Bone marrow (tissue), 2 donors: ENCODE measurements around the gene CACUL1.
A peak's percentile ranks its signal among the peaks of the same experiment; 100 is the strongest.

Experiments used
- DNase-seq, 2 donors: peaks; one replicate each; lab custom pipeline; 2025; lab: John Stamatoyannopoulos, UW

The CACUL1 gene

GRCh38 chr10:118732245-118733165, 22.3 kb downstream of the CACUL1 start:
- DNase-seq: no peak

- no peak for DNase-seq
These were observed 23.9 kb downstream of the CACUL1 start for GRCh38 chr10:118730756-118731456.

GRCh38 chr10:118729641-118730258, 25.0 kb downstream of the CACUL1 start:
- DNase-seq: peak in 1 of 2 donors; percentile 79

GRCh38 chr10:118729200-118729599, 25.6 kb downstream of the CACUL1 start:
- no peak for DNase-seq

GRCh38 chr10:118725886-118726500, 28.8 kb downstream of the CACUL1 start:
- no peak for DNase-seq

GRCh38 chr10:118723466-118723865, 31.3 kb downstream of the CACUL1 start:
- DNase-seq: no peak

GRCh38 chr10:118721539-118721876, 33.3 kb downstream of the CACUL1 start:
- no peak for DNase-seq

- DNase-seq: peak in 1 of 2 donors; percentile 32
These were observed 33.9 kb downstream of the CACUL1 start for GRCh38 chr10:118720685-118721538.

- DNase-seq: no peak
These were observed 40.4 kb downstream of the CACUL1 start for GRCh38 chr10:118714366-118714765.

- no peak for DNase-seq
These were observed 41.7 kb downstream of the CACUL1 start for GRCh38 chr10:118712930-118713634.

GRCh38 chr10:118712080-118712479, 42.7 kb downstream of the CACUL1 start:
- DNase-seq: no peak

GRCh38 chr10:118710487-118710886, 44.3 kb downstream of the CACUL1 start:
- no peak for DNase-seq

GRCh38 chr10:118708571-118708970, 46.2 kb downstream of the CACUL1 start:
- DNase-seq: no peak

GRCh38 chr10:118704711-118705110, 50.1 kb downstream of the CACUL1 start:
- DNase-seq: no peak

GRCh38 chr10:118701529-118702323, 53.0 kb downstream of the CACUL1 start:
- DNase-seq: no peak

GRCh38 chr10:118698421-118698820, 56.3 kb downstream of the CACUL1 start:
- peak in 1 of 2 donors; percentile 86 for DNase-seq

GRCh38 chr10:118694848-118695247, 59.9 kb downstream of the CACUL1 start:
- DNase-seq: no peak

GRCh38 chr10:118692872-118693271, 61.9 kb downstream of the CACUL1 start:
- DNase-seq: no peak

- no peak for DNase-seq
These were observed 65.5 kb downstream of the CACUL1 start for GRCh38 chr10:118689070-118689858.
